GM23338 (cell line): ENCODE data around the gene ERN1.

Experiments
- CREB1 ChIP-seq: fragments of 250-450 bp; sonication (Bioruptor Pico); IDR thresholded peaks from 2 replicates; pipeline ENCODE4 v1.5.0; 2020; ENCODE audit warnings: low read depth, mild to moderate bottlenecking, moderate library complexity
- CTCF ChIP-seq, 2 experiments: fragments of 200-600 bp in 1 of 2; sonication (generic) in 1 of 2; conservative IDR thresholded peaks; 2 replicates each; pipeline versions ENCODE4 v1.5.1 to v1.6.1; 2016 to 2017; ENCODE audit warnings: antibody characterized with exemption in 2 of 2, low read depth in 2 of 2, mild to moderate bottlenecking in 2 of 2, moderate library complexity in 1 of 2
- EZH2 ChIP-seq: fragments of 200-600 bp; sonication (generic); IDR thresholded peaks from one replicate; pipeline ENCODE4 v1.8.0; 2017; ENCODE audit warnings: antibody characterized with exemption, mild to moderate bottlenecking, low read depth; ENCODE audit not compliant: unreplicated experiment
- EZH2phosphoT487 ChIP-seq: fragments of 200-600 bp; sonication (generic); IDR thresholded peaks from one replicate; pipeline ENCODE4 v1.8.1; 2018; ENCODE audit warnings: antibody characterized with exemption; ENCODE audit not compliant: unreplicated experiment
- POLR2AphosphoS5 ChIP-seq: IDR thresholded peaks from 2 replicates; pipeline ENCODE4 v1.6.1; 2016; ENCODE audit warnings: antibody characterized with exemption, low read depth
- ZNF331 ChIP-seq: fragments of 250-450 bp; sonication (Bioruptor Pico); IDR thresholded peaks from 2 replicates; pipeline ENCODE4 v1.5.0; 2020; ENCODE audit warnings: low read depth, mild to moderate bottlenecking, moderate library complexity

DNA sequence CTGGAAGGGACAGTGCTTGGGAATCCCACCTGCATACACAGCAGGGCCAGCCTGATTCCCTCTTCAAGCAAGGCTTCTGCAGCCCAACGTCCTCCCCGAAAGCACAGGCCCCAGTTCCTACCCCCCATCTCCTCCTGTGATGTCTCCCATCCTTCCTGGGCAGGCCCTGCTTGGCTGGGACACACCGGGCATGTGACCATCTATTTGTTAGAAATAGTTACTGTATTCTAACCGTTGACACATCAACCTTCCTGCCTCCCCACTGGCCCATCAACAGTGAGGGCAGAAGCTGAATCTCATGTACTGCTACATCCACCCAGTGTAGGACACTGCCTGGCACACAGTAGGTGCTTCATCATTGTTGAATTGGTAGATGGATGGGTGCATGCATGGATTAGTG lies 121.1 kb downstream of the ERN1 start:
- TF ChIP-seq CTCF (conservative IDR thresholded peaks at IDR 0.05; ENCODE audit: low read depth in 2 of 2) (no peak), EZH2phosphoT487 (no peak), CREB1 (CRISPR knock-in tag) (no peak), EZH2 (no peak), POLR2AphosphoS5 (no peak), ZNF331 (CRISPR knock-in tag) (no peak)
